ENCODE results near the gene BDKRB1.
"Not testable (repeated sequence)": the region's sequence is repeated elsewhere in the genome, so short reads cannot be mapped to it uniquely, and the experiment has no call there.

The BDKRB1 gene

DNA sequence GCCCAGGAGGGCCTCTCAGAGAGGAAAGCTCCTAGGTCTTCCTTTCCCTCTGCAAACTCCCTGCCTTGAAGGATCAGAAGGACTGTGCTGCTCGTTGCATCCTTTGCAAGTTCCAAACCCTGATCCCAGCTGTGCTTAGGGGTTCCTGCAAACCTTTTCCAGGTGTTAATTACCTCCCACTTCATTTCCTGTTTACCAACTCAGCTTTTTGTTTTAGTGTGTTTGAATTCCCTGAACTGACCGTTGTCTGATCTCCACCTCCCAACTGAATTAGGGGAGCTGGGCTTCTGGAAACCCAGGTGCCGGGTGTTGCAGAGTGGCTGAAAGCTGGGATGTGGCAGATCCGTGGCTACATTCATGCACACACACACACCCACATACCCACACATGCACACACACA is 20.6 kb upstream of the BDKRB1 start:
- no peak for DNase-seq

DNA sequence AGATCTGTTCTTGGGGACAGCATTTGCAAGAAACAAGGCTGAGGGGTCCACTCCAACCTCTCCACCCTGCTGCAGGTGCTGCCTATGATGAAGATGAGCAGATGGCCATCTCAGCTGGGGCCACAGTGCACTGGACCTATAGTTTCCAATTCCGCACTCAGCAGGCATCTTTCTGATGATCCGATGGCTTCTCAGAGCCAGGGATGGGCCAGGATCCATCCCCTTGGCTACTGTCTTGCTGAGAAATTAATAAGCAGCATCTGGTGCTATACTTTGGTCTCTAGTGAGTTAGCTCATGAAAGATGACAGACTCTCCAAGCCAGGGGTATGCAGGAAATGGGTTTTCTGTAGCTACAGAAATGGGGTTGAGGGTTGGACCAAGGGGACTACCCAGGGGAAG is 18.4 kb upstream of the BDKRB1 start:
- no peak for DNase-seq

DNA sequence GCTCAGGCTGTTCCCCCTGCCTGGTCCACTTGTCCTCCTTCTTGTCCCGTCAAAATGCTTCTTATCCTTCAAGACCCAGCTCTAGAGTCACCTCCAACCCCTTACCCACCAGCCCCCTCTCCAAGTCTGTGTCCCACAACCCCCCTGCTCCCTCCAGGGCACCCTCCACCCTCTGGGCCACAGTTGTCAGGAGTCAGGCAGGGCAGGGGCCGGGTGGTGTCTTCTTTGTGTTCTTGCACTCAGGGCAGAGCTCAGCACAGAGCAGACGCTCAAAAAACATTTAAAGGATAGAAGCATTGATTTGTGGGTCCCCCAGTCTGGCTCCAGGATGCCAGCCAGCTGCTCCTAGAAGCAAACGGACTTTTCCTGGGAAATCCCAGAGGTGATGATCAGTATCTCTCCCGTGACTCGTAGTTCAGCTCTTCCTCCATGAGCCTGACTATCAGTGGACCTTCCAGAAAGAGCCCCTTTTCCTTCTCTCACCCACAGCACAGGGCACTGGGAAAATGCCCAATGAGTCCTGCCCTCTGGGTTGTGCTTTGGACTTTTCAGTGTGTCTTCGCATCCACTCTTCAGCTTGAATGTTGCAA is 17.2 kb upstream of the BDKRB1 start:
- DNase-seq, result no peak

DNA sequence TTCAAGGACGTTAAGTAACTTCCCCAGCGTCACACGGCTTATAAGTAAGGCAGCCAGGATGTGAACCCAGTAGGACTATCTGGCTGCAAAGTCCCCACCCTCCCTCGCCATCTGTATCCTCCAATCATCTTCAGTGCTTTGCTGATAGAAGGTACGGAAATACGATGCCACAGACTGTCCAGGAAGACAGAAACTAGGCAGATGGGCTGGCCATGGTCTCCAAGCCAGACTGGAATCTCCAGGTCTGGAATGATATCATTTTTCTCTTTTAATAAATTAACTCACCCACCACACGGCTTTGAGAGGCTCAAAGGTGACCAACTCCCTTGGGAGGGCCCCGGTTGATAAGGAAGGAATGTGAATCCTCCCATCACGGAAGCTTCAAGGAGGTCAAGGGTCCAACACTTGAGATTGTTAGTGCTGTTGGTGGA is 16.3 kb upstream of the BDKRB1 start:
- no peak for DNase-seq

DNA sequence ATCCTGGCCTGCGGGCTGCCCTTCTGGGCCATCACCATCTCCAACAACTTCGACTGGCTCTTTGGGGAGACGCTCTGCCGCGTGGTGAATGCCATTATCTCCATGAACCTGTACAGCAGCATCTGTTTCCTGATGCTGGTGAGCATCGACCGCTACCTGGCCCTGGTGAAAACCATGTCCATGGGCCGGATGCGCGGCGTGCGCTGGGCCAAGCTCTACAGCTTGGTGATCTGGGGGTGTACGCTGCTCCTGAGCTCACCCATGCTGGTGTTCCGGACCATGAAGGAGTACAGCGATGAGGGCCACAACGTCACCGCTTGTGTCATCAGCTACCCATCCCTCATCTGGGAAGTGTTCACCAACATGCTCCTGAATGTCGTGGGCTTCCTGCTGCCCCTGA is 15.4 kb upstream of the BDKRB1 start:
- DNase-seq, result no peak

DNA sequence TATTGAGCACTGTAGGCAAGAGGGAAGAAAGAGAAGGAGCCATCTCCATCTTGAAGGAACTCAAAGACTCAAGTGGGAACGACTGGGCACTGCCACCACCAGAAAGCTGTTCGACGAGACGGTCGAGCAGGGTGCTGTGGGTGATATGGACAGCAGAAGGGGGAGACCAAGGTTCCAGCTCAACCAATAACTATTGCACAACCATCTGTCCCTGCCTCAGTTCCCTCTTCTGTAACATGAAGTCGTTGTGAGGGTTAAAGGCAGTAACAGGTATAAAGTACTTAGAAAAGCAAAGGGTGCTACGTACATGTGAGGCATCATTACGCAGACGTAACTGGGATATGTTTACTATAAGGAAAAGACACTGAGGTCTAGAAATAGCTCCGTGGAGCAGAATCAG is 13.9 kb upstream of the BDKRB1 start:
- no peak for DNase-seq

DNA sequence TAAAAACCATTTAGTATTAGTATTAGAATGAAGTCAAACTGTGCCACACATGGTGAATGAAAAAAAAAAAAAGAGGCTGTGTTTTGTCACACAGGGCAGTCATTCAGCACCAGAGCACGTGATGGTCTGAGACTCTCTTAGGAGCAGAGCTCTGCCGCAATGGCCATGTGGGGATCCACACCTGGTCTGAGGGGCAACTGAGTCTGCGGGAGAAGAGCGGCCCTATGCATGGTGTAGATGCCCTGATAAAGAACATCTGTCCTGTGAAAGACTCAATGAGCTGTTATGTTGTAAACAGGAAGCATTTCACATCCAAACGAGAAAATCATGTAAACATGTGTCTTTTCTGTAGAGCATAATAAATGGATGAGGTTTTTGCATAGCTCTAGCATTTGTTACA is 12.2 kb upstream of the BDKRB1 start:
- no peak for DNase-seq

DNA sequence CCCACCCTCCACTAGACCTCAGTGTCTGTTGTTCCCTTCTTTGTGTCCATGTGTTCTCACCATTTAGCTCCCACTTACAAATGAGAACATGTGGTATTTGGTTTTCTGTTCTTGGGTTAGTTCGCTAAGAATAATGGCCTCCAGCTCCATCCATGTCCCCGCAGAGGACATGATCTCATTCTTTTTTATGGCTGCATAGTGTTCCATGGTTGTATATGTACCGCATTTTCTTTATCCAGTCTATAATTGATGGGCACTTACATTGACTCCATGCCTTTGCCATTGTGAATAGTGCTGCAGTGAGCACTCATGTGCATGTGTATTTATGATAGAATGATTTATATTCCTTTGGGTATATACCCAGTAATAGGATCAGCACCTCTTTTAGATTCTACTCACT is 10.9 kb upstream of the BDKRB1 start:
- not testable (repeated sequence) for DNase-seq

DNA sequence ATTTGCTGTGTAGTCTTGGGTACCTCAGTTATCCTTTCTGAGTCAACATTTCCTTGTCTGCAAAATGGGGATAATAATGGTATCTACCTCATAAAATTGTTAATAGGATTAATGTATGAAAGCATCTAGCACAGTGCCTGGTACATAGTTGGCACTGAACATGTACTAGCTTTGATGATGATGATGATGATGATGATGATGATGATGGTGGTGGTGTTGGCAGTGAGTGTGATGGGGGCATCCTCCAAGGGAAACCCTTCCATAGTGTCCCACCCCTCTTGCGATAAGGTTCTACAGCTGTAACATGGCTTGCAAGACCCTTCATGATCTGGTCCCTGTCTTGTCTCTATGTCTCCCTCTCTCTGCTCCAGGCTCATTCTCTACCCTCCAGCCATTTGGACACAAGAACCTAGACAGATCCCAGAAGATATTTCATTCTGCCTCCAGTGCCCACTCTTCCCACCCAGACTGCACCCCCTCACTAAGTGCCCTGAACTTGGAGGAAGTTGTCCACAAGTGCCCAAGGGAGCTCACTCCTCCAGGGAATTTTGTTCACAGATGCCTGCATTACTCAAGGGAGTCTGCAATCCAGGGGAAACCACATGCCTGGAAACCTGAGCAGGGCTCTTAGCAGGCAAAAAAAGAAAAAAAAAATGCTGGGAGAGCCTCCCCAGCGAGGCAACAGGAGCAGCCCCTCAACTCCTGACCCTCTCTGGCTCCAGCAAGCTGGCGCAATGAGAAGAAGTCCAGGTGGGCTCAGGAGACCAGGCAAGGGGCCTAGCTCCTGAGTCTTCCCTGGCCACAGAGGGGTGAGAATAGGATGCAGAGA is 10.1 kb upstream of the BDKRB1 start:
- no peak for DNase-seq

DNA sequence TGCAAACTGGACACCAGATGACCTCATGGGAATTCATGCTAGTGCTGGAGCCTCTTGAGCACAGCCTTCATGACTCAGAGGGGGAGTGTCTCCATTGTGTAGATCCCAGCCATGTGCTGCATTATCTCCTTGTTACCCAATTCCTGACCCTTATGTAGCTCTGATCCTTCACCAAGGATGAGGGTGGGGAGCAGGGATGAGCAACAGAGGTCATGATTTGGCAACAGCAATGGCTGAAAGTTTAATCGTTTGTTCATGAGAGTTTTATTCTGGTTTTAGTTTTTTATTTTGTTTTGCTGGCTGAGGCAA is 9.5 kb upstream of the BDKRB1 start:
- DNase-seq, result no peak

DNA sequence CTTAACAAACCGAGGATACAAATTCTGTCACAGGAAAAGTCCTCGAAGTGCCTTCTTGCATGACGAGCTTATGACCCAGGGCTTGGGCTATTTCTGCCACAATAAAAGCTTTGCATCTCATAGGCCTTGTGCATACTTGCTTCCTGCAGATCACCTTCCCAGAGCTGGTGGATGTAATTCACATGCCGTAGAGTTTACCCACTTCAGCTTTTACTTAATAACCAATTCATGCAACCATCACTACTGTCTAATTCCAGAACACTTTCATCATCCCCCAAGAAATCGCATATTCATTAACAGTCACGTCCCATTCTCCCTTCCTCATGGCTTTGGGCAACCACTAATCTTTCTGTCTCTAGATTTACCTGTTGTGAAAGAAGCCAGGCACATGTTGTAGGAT is 9.0 kb upstream of the BDKRB1 start:
- DNase-seq, result no peak

DNA sequence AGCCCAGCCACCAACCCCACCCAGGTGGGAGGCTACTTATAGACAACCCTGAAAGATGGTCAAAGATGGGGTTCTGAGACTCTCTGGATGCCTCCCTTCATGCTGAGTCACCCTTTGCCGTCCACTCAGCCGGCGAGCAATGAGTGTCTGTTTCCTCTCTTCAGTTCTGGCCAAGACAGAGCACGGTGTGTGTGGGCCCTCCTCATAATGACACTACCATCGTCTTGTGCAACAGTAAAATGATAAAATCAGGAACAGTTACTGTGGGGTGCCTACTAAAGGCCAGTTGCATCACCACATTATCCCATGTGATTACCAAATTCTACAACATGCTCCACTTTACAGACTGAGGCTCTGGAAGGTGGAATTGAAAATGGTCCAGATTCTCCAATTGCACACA is 7.0 kb upstream of the BDKRB1 start:
- no peak for DNase-seq

DNA sequence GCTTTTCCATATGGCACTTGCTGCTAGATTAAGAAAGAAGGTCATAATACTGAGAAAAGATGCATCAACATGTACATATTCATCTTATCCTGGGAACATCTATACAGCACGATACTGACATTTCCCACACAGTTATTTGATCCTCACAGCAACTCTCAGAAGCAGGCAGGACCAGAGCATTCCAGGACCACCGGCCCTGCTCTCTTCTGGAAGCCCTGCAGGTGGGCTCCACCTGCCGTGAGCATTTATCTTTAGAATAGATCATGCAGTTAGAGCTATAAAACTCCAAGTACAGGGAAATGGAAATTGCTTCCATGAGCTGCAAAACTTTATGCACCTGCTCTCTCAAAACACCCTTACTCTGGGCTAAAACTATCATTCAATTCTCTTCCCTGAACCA is 5.5 kb upstream of the BDKRB1 start:
- peak; percentile 38 for DNase-seq

DNA sequence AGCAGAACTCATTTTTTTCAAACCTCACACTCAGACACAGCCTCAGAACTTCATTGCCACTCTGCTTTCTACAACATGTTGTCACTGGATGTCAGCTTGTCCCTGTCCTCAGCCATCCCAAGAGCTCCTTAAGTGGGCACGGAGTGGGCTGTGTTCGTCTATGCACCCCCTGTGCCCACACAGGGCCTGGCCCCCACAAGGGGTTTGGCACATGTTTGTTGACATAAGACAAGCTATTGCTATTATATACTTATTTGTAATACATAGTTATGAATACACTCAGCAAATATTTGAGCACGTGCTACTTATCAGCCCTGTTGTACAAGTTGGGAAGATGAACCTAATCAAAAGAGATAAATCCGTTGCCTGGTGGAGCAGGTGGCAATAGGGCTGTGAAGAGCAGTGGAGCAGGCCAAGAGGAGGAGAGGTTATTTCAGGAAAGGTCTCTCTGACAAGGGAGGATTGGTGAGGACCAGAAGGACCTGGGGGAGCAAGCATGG is 4.3 kb upstream of the BDKRB1 start:
- DNase-seq, result peak; percentile 49

DNA sequence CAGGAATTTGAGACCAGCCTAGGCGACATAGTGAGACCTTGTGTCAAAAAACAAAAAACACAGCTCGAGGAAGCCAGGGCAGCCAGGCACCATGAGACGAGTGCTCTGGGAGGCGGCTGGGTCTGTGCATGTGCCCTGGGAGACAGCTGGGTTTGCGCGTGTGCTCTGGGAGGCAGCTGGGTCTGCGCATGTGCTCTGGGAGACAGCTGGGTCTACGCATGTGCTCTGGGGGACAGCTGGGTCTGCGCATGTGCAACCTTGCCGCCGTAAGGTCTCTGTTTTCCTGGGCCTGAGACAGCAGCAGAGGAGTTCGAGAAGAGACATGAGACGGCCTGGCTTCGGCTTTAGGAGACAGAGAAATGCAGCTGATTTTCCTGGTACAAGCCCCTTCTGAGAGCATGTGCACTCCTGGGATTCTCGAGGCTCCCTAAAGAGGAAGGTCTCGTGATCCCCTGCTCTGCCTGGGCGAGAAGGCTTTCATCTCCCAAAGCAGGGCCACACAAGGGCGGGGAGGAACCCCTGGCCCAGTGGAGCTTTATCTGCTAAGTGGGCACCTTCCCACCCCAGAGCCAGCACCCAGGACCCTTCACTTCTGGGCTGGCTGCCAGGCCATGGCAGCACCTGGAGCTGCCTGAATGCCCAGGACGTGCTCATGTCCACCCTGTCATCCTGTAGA is 3.5 kb upstream of the BDKRB1 start:
- peak; percentile 7 for DNase-seq

DNA sequence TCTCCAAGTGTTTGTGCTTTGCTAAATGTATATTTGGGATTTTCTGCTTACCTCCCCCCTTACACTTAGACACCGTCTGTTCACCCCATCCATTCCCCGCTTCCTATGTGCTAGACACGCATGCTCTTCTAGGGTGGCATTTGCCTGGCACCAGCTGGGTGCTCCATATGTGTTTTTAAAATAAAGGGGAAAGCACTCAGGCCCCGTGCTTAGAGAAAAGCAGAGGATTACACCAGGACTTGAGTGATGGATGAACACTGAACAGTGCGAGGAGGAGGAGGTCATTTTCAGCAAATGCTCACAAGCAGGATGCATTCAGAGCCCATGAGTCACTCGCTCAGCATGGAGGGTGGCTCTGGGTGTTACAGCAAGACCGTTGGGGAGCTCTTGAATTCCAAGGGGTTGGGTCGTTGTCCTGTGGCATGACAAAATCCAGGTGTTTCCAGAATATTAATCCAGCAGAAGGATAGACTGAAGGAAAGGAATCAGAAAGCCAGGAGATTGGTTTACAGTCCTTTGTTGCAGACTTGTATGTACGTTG is 2.9 kb upstream of the BDKRB1 start:
- no peak for DNase-seq

DNA sequence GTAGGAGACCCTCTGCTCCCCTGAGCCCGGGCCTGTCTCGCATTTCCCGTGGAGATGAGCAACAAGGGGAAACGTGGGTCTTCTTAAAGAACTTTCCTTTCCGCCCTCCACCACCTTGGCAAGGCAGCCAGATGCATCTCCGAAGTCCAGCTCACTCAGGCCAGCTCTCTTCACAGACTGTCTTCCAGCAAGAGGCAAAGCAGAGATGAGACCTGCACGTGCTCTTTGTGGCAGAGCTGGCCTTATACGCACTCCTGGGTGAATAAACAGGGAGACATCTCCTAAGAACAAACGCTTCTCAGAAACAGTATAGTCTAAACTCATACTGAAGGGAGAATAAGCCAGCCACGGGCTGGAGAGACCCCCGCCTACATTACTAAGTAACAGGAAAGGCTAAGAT is 1.3 kb upstream of the BDKRB1 start:
- DNase-seq, result no peak

DNA sequence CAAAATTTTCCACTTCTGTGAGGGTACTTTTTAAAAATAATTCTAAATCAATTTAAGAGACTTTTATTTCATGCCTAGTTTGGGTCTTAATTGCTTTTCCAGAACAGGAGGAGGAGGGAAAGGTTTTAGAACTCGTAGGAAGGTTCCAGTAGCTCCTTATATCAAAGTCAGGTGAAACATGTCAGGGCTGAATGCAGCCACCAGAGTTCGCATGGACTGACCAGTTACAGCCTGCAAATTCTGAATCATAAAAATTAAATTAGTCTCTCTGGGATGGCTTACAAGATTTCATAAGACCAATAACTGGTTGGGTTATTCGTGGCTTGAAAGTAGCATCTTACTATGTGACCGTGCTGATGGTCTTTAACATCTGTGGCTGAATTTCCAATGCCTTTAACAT is 397 bp downstream of the BDKRB1 start:
- DNase-seq, result no peak

DNA sequence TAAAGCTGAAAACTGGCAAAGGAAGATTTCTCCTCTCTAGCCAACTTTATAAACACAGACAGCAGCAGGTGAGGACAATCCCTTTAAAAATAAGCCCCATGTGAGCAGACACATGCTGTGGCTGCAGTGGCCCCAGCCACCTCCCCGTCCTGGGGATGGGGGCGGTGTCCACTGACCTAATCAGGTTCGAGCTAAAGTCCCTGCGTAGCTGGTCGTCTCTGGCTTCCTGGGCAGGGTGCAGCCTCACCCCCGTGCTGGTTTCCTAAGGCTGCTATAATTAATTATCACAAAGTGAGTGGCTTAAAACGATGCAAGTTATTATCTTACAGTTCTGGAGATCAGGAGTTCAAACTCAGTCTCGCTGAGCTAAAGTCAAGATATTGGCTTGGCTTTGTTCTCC is 1.0 kb downstream of the BDKRB1 start:
- DNase-seq, result no peak

DNA sequence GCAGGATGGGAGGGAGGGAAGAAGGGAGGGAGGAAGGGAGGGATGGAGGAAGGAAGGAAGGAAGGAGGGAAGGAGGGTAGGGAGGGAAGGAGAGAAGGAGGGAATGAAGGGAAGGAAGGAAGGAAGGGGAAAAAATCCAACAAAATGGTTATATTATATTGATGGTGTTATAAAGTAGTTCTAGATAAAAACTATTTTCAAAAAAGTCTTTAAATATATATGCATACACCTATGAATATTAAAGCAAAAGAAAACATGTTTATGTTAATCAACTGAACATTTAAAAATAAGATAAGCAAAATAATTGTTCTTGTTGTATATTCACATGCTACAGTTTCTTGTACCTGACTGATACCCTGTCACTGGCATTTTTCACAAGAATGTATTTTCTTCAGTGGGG is 1.9 kb downstream of the BDKRB1 start:
- no peak for DNase-seq

DNA sequence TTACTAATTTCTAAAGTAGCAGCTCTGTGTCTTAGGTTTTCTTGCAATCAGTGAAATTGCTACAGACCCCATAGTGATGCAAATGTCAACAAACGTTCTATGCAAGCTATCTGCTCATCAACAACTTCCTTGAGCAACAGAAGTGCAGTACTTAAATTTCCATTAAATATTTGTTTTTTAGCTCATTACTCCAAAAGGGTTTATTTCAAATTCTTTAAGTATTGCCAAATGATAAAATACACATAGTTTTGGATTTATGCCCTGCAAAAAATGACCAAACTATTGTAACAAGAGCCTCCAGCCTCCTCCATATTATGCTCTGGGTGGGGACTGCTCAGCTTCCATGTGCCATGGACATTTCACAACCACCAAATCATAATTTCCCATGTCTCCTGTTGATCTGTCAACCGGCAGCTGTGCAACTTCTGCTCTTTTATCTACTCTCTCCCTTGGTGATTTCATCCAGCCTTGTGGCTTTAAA is 4.4 kb downstream of the BDKRB1 start:
- peak; percentile 17 for DNase-seq

DNA sequence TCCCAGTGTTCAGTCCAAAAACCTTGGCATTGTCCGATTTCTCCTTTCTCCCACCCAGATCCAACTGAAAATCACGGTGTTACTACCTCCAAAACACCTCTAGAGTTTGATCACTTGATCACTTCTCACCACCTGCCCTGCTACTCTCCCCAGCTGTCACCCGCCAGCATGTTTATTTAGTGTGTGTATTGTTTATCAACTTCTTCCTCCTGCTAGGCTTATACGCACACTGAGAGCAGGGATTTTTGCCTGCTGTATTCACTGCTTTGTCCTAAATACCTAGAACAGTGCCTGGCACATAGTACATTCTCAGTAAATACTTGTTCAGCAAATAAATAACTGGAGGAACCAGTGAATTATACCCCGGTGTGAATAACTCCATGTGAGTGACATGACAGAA is 5.0 kb downstream of the BDKRB1 start:
- DNase-seq, result peak; percentile 53

DNA sequence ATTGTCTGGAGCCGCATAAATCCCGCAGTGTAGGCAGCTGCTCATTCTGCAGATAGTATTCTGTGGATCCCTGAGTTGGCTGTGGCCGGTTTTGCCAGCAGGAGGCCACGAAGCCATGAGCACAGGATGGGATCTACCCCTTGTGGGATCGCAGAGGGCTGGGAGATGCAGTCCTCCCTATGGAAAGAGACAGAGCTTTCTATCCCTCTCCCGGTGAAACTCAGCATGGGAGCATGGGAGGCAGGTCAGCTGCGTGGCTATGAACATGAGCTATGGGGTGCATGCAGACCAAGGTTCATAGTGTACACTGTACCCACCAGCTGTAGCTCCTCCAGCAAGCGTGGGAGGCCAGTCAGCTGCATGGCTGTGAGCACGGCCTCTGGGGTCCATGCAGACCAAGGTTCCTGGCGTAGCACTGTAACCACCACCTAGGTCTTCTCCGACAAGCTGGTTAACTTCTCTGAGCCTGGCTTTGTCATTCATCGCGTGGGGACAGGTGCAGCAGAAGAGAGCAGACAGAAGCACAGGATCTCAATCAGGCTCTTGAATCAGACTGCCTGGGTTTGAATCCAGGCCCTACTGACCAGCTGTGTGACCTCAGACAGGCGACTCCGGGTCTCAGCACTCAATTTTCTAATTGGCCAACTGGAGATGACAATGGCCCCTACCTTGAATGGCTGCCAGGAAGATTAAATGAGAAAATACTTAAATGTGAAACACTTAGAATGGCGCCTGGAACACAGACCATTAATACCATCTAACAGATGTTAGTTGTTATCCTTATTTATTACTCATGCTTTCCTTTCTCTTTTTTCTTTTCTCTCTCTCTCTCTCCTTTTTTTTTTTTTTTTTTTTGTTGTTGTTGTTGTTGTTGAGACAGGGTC is 6.0 kb downstream of the BDKRB1 start:
- peak; percentile 55 for DNase-seq
